Measurements from ENCODE around the gene KRT12. TPM values are rescaled to one million over a fixed set of nuclear protein-coding genes. Genes with fewer than 3 reads are reported as not detected.

Gene KRT12
- total and polyA plus RNA-seq, 7 experiments from 2014 or later, result not detected

- ChIA-PET CTCF (interaction anchor here (0.7 to 4.6 kb wide), 9 partner anchors 15 to 758 kb away, joined by 3 to 31 read pairs (median 3); no protein-coding TSS in a partner anchor), POLR2A (interaction anchor here (1.1 kb wide), 1 partner anchor 412 kb away, joined by 3 read pairs; no protein-coding TSS in a partner anchor)
- Histone ChIP-seq H3K4me3 (ENCODE audit: low read length) (no peak overlapping the region), H3K27me3 (ENCODE audit: control insufficient read depth in 2 of 2, insufficient read depth in 2 of 2, low read length in 2 of 2) (peaks cover 5 to 7% of the 10 kb centered on the region in 2 donors), H3K9me3 (ENCODE audit: control insufficient read depth in 2 of 3, low read length in 3 of 3) (no peaks in the 10 kb centered on the region), H3K36me3 (ENCODE audit: control insufficient read depth in 2 of 3, insufficient read depth in 3 of 3, low read length in 3 of 3) (no peaks in the 10 kb centered on the region), H3K27ac (ENCODE audit: low read depth, low read length) (no peak overlapping the region), H3K4me1 (ENCODE audit: control insufficient read depth in 2 of 2, insufficient read depth in 2 of 2, low read length in 2 of 2) (no peaks in the 10 kb centered on the region)
- DNase-seq (no peak), ATAC-seq (no peak)
- intact Hi-C loops (cut with micrococcal nuclease), result no loop called here
- Mint-ChIP-seq H3K27ac (no peak overlapping the region), H3K36me3 (no peaks in the 10 kb centered on the region), H3K4me1 (no peaks in the 10 kb centered on the region), H3K4me3 (no peak overlapping the region), H3K27me3 (peaks cover 21 to 39% (median 34%) of the 10 kb centered on the region in 5 donors), H3K9me3 (no peaks in the 10 kb centered on the region)
Measured at GRCh38 chr17:40910441-40910841, 43.4 kb upstream of the KRT12 start.

GRCh38 chr17:40909755-40910154 lies 42.7 kb upstream of the KRT12 start:
- intact Hi-C loops (cut with micrococcal nuclease), result loop anchor here (1.0 kb wide), 8 partner anchors 52 to 757 kb away; no protein-coding TSS in a partner anchor
- Mint-ChIP-seq H3K4me3 (no peak overlapping the region), H3K4me1 (no peaks in the 10 kb centered on the region), H3K36me3 (no peaks in the 10 kb centered on the region), H3K27ac (no peak overlapping the region), H3K27me3 (peaks cover 22 to 41% (median 36%) of the 10 kb centered on the region in 5 donors), H3K9me3 (no peaks in the 10 kb centered on the region)
- Histone ChIP-seq H3K4me1 (ENCODE audit: control insufficient read depth in 2 of 2, insufficient read depth in 2 of 2, low read length in 2 of 2) (no peaks in the 10 kb centered on the region), H3K4me3 (ENCODE audit: low read length) (no peak overlapping the region), H3K27ac (ENCODE audit: low read depth, low read length) (no peak overlapping the region), H3K36me3 (ENCODE audit: control insufficient read depth in 2 of 3, insufficient read depth in 3 of 3, low read length in 3 of 3) (no peaks in the 10 kb centered on the region), H3K9me3 (ENCODE audit: control insufficient read depth in 2 of 3, low read length in 3 of 3) (no peaks in the 10 kb centered on the region), H3K27me3 (ENCODE audit: control insufficient read depth in 2 of 2, insufficient read depth in 2 of 2, low read length in 2 of 2) (peaks cover 5 to 7% of the 10 kb centered on the region in 2 donors)
- DNase-seq, result no peak
- ChIA-PET CTCF (interaction anchor here (0.7 to 4.6 kb wide), 9 partner anchors 15 to 758 kb away, joined by 3 to 32 read pairs (median 5); no protein-coding TSS in a partner anchor), POLR2A (interaction anchor here (1.1 kb wide), 1 partner anchor 412 kb away, joined by 3 read pairs; no protein-coding TSS in a partner anchor)
- no peak for ATAC-seq

- Histone ChIP-seq H3K36me3 (ENCODE audit: control insufficient read depth in 2 of 3, insufficient read depth in 3 of 3, low read length in 3 of 3) (no peaks in the 10 kb centered on the region), H3K9me3 (ENCODE audit: control insufficient read depth in 2 of 3, low read length in 3 of 3) (no peaks in the 10 kb centered on the region), H3K4me1 (ENCODE audit: control insufficient read depth in 2 of 2, insufficient read depth in 2 of 2, low read length in 2 of 2) (no peaks in the 10 kb centered on the region), H3K4me3 (ENCODE audit: low read length) (no peak overlapping the region), H3K27me3 (ENCODE audit: control insufficient read depth in 2 of 2, insufficient read depth in 2 of 2, low read length in 2 of 2) (peaks cover 5 to 7% of the 10 kb centered on the region in 2 donors), H3K27ac (ENCODE audit: low read depth, low read length) (no peak overlapping the region)
- intact Hi-C loops (cut with micrococcal nuclease), result loop anchor here (1.0 kb wide), 8 partner anchors 52 to 757 kb away; no protein-coding TSS in a partner anchor
- H3K27ac Mint-ChIP-seq, result no peak overlapping the region
- no peaks in the 10 kb centered on the region for H3K9me3 Mint-ChIP-seq
- DNase-seq (peak; percentile 29 to 70 (median 56)), ATAC-seq (peak; percentile 93)
- no peaks in the 10 kb centered on the region for H3K36me3 Mint-ChIP-seq
- ChIA-PET CTCF (interaction anchor here (0.7 to 4.6 kb wide), 6 partner anchors 413 to 759 kb away, joined by 3 to 32 read pairs (median 18); no protein-coding TSS in a partner anchor), POLR2A (no interaction called here)
- no peak overlapping the region for H3K4me3 Mint-ChIP-seq
- H3K4me1 Mint-ChIP-seq, result no peaks in the 10 kb centered on the region
- peaks cover 26 to 45% (median 36%) of the 10 kb centered on the region in 5 donors for H3K27me3 Mint-ChIP-seq
Measured at GRCh38 chr17:40909351-40909750, 42.3 kb upstream of the KRT12 start.

- no peaks in the 10 kb centered on the region for H3K9me3 ChIP-seq (ENCODE audit: control insufficient read depth in 2 of 3, low read length in 3 of 3)
Measured at GRCh38 chr17:40906613-40907012, 39.6 kb upstream of the KRT12 start.

GRCh38 chr17:40905370-40905769 lies 38.3 kb upstream of the KRT12 start:
- ChIA-PET POLR2A (interaction anchor here (0.6 kb wide), 1 partner anchor 755 kb away, joined by 3 read pairs; no protein-coding TSS in a partner anchor), CTCF (interaction anchor here (0.6 kb wide), 1 partner anchor 19 kb away, joined by 5 read pairs; no protein-coding TSS in a partner anchor)
- H3K4me3 ChIP-seq (ENCODE audit: low read length), result no peak overlapping the region
- no peaks in the 10 kb centered on the region for H3K9me3 ChIP-seq (ENCODE audit: control insufficient read depth in 2 of 3, low read length in 3 of 3)
- H3K27ac Mint-ChIP-seq, result no peak overlapping the region
- no peaks in the 10 kb centered on the region for H3K36me3 Mint-ChIP-seq
- H3K27ac ChIP-seq (ENCODE audit: low read depth, low read length), result no peak overlapping the region
- intact Hi-C loops (cut with micrococcal nuclease), result no loop called here
- H3K4me1 Mint-ChIP-seq, result peaks cover 0 to 10% (median 0%) of the 10 kb centered on the region in 7 donors
- H3K27me3 Mint-ChIP-seq, result peaks cover 30 to 48% (median 38%) of the 10 kb centered on the region in 5 donors
- H3K36me3 ChIP-seq (ENCODE audit: control insufficient read depth in 2 of 3, insufficient read depth in 3 of 3, low read length in 3 of 3), result no peaks in the 10 kb centered on the region
- no peaks in the 10 kb centered on the region for H3K4me1 ChIP-seq (ENCODE audit: control insufficient read depth in 2 of 2, insufficient read depth in 2 of 2, low read length in 2 of 2)
- no peak for DNase-seq
- peaks cover 4 to 5% of the 10 kb centered on the region in 2 donors for H3K27me3 ChIP-seq (ENCODE audit: control insufficient read depth in 2 of 2, insufficient read depth in 2 of 2, low read length in 2 of 2)
- H3K9me3 Mint-ChIP-seq, result no peaks in the 10 kb centered on the region
- H3K4me3 Mint-ChIP-seq, result no peak overlapping the region
- no peak for ATAC-seq

More at GRCh38 chr17:40906613-40907012, 39.6 kb upstream of the KRT12 start:
- ChIA-PET POLR2A (no interaction called here), CTCF (interaction anchor here (4.2 to 4.6 kb wide), 3 partner anchors 642 to 756 kb away, joined by 28 to 32 read pairs (median 31); no protein-coding TSS in a partner anchor)
- H3K9me3 Mint-ChIP-seq, result no peaks in the 10 kb centered on the region
- no peaks in the 10 kb centered on the region for H3K36me3 Mint-ChIP-seq
- intact Hi-C loops (cut with micrococcal nuclease), result no loop called here
- no peak overlapping the region for H3K27ac Mint-ChIP-seq
- ATAC-seq, result no peak
- no peak overlapping the region for H3K4me3 Mint-ChIP-seq
- Histone ChIP-seq H3K4me1 (ENCODE audit: control insufficient read depth in 2 of 2, insufficient read depth in 2 of 2, low read length in 2 of 2) (no peaks in the 10 kb centered on the region), H3K36me3 (ENCODE audit: control insufficient read depth in 2 of 3, insufficient read depth in 3 of 3, low read length in 3 of 3) (no peaks in the 10 kb centered on the region), H3K27me3 (ENCODE audit: control insufficient read depth in 2 of 2, insufficient read depth in 2 of 2, low read length in 2 of 2) (peaks cover 5 to 7% of the 10 kb centered on the region in 2 donors), H3K4me3 (ENCODE audit: low read length) (no peak overlapping the region), H3K27ac (ENCODE audit: low read depth, low read length) (no peak overlapping the region)
- peaks cover 0 to 10% (median 0%) of the 10 kb centered on the region in 7 donors for H3K4me1 Mint-ChIP-seq
- no peak for DNase-seq
- peaks cover 24 to 48% (median 35%) of the 10 kb centered on the region in 5 donors for H3K27me3 Mint-ChIP-seq

GRCh38 chr17:40903129-40903847 lies 36.3 kb upstream of the KRT12 start:
- ChIA-PET CTCF (interaction anchor here (1.7 kb wide), 1 partner anchor 646 kb away, joined by 5 read pairs; no protein-coding TSS in a partner anchor), POLR2A (interaction anchor here (0.7 kb wide), 1 partner anchor 467 kb away, joined by 3 read pairs; no protein-coding TSS in a partner anchor)
- H3K27ac Mint-ChIP-seq, result no peak overlapping the region
- Histone ChIP-seq H3K36me3 (ENCODE audit: control insufficient read depth in 2 of 3, insufficient read depth in 3 of 3, low read length in 3 of 3) (no peaks in the 10 kb centered on the region), H3K27ac (ENCODE audit: low read depth, low read length) (no peak overlapping the region), H3K4me1 (ENCODE audit: control insufficient read depth in 2 of 2, insufficient read depth in 2 of 2, low read length in 2 of 2) (no peaks in the 10 kb centered on the region), H3K9me3 (ENCODE audit: control insufficient read depth in 2 of 3, low read length in 3 of 3) (no peaks in the 10 kb centered on the region), H3K4me3 (ENCODE audit: low read length) (no peak overlapping the region), H3K27me3 (ENCODE audit: control insufficient read depth in 2 of 2, insufficient read depth in 2 of 2, low read length in 2 of 2) (peaks cover 0 to under 1% of the 10 kb centered on the region in 2 donors)
- intact Hi-C loops (cut with micrococcal nuclease), result no loop called here
- DNase-seq (no peak), ATAC-seq (peak; percentile 54)
- no peak overlapping the region for H3K4me3 Mint-ChIP-seq
- H3K27me3 Mint-ChIP-seq, result peaks cover 26 to 39% (median 28%) of the 10 kb centered on the region in 5 donors
- no peaks in the 10 kb centered on the region for H3K9me3 Mint-ChIP-seq
- no peaks in the 10 kb centered on the region for H3K36me3 Mint-ChIP-seq
- H3K4me1 Mint-ChIP-seq, result peaks cover 0 to 10% (median 0%) of the 10 kb centered on the region in 7 donors

Data from naive thymus-derived CD4-positive, alpha-beta T cell (primary cell).